GM12878 (cell line): ENCODE results near the gene RAB36. TPM values are rescaled to one million over a fixed set of nuclear protein-coding genes. Genes with fewer than 3 reads are reported as not detected.

Experiments
- ATAC-seq: fragments of 200-7000 bp; cut with Tn5 transposase; 3 replicates; pipeline ENCODE4 v1.9.1; 2020; ENCODE audit warnings: mild to moderate bottlenecking, moderate library complexity
- BruUV-seq: library from RNA; stranded (reverse); fragments of 400-500 nt; replicated peaks from 2 replicates; lab custom pipeline; 2021; lab: Mats Ljungman, UMichigan
- CTCF ChIA-PET: fragments of 300-600 bp; sonication (Branson Sonifier 250); formaldehyde crosslinking; extraction: SDS; loops from one replicate; lab custom pipeline; 2021; ENCODE audit warnings: inconsistent platforms; lab: Yijun Ruan, JAX
- POLR2A ChIA-PET: fragments of 350-600 bp; formaldehyde crosslinking; extraction: SDS; loops from one replicate; lab custom pipeline; 2021; ENCODE audit warnings: inconsistent platforms; lab: Charles Lee
- RAD21 ChIA-PET: fragments of 300-600 bp; sonication (Branson Sonifier 250); formaldehyde crosslinking; loops from one replicate; lab custom pipeline; 2023; ENCODE audit warnings: antibody characterized with exemption; ENCODE audit not compliant: unreplicated experiment; lab: Charles Lee
- SMC1A ChIA-PET: fragments of 300-600 bp; sonication (Branson Sonifier 250); formaldehyde crosslinking; loops from one replicate; lab custom pipeline; 2023; ENCODE audit not compliant: unreplicated experiment, uncharacterized antibody; lab: Charles Lee
- DNase-seq: peaks from one replicate; pipeline ENCODE4 v3.0.0-alpha.2; 2011; ENCODE audit warnings: low read depth, low spot score
- FAIRE-seq: peaks from 3 replicates; lab custom pipeline; 2011; peaks lifted over from hg19 to GRCh38; lab: Jason Lieb, UNC
- H2AFZ ChIP-seq: 2 replicates; pipeline ENCODE4 v1.6.0; 2011; ENCODE audit warnings: low read depth, low read length, control low read depth; ENCODE audit not compliant: control insufficient read depth
- H3K27ac ChIP-seq: 2 replicates; pipeline ENCODE4 v1.5.1; 2011; ENCODE audit warnings: control low read depth; ENCODE audit not compliant: control insufficient read depth, insufficient read depth
- H3K27me3 ChIP-seq, 2 experiments: replicated peaks in 1 of 2; 2 replicates each; pipeline versions ENCODE4 v1.6.0 to v1.6.1; 2011; ENCODE audit warnings: low read length in 1 of 2; ENCODE audit not compliant: control insufficient read depth in 2 of 2, insufficient read depth in 2 of 2
- H3K36me3 ChIP-seq, 2 experiments: 2 replicates each; pipeline ENCODE4 v1.5.1; 2011; ENCODE audit warnings: low read length in 1 of 2; ENCODE audit not compliant: control insufficient read depth in 2 of 2, insufficient read depth in 2 of 2
- H3K4me1 ChIP-seq: 2 replicates; pipeline ENCODE4 v1.6.1; 2011; ENCODE audit warnings: mild to moderate bottlenecking, low read length, moderate library complexity, mixed read lengths; ENCODE audit not compliant: control insufficient read depth, insufficient read depth
- H3K4me2 ChIP-seq: 2 replicates; pipeline ENCODE4 v1.6.0; 2011; ENCODE audit warnings: control low read depth; ENCODE audit not compliant: control insufficient read depth, insufficient read depth
- H3K4me3 ChIP-seq: fragments of 200-600 bp; sonication (generic); 2 replicates; pipeline ENCODE4 v1.5.1; 2016
- H3K79me2 ChIP-seq: 2 replicates; pipeline ENCODE4 v1.6.0; 2011; ENCODE audit warnings: low read length; ENCODE audit not compliant: control insufficient read depth, insufficient read depth
- H3K9ac ChIP-seq: 2 replicates; pipeline ENCODE4 v1.8.0; 2011; ENCODE audit warnings: low read length, control low read depth, mixed read lengths; ENCODE audit not compliant: control insufficient read depth, insufficient read depth
- H3K9me3 ChIP-seq: replicated peaks from 3 replicates; pipeline ENCODE4 v1.5.1; 2011; ENCODE audit warnings: mild to moderate bottlenecking, low read length; ENCODE audit not compliant: control insufficient read depth, insufficient read depth
- H4K20me1 ChIP-seq: 2 replicates; pipeline ENCODE4 v1.6.0; 2011; ENCODE audit not compliant: control insufficient read depth, insufficient read depth
- E2F8 ChIP-seq: fragments of 450-650 bp; IDR thresholded peaks from 2 replicates; pipeline ENCODE4 v1.6.1; 2018; ENCODE audit warnings: mild to moderate bottlenecking, low read depth, moderate library complexity; ENCODE audit not compliant: partially characterized antibody
- E4F1 ChIP-seq: fragments of 450-650 bp; IDR thresholded peaks from 2 replicates; pipeline ENCODE4 v1.6.1; 2018; ENCODE audit warnings: borderline replicate concordance, mild to moderate bottlenecking; ENCODE audit not compliant: partially characterized antibody
- EED ChIP-seq: sonication (generic); IDR thresholded peaks from 2 replicates; pipeline ENCODE4 v1.6.1; 2016; ENCODE audit warnings: antibody characterized with exemption, low read depth
- HDAC6 ChIP-seq: fragments of 200-600 bp; sonication (generic); IDR thresholded peaks from one replicate; pipeline ENCODE4 v1.8.0; 2017; ENCODE audit warnings: antibody characterized with exemption; ENCODE audit not compliant: unreplicated experiment
- NR2C2 ChIP-seq: IDR thresholded peaks from 2 replicates; pipeline ENCODE4 v1.6.1; 2011; ENCODE audit warnings: borderline replicate concordance, low read depth; ENCODE audit not compliant: control insufficient read depth, insufficient read length
- TBL1XR1 ChIP-seq: IDR thresholded peaks from 2 replicates; pipeline ENCODE4 v1.6.1; 2012; ENCODE audit warnings: low read depth, low read length, improper control_type of control experiment
- YBX1 ChIP-seq: fragments of 450-650 bp; IDR thresholded peaks from 2 replicates; pipeline ENCODE4 v1.6.1; 2016; ENCODE audit warnings: antibody characterized with exemption
- YY1 ChIP-seq: IDR thresholded peaks from 2 replicates; pipeline ENCODE4 v1.6.1; 2011; ENCODE audit warnings: low read depth, mild to moderate bottlenecking, low read length
- ZBED1 ChIP-seq: IDR thresholded peaks from 2 replicates; pipeline ENCODE4 v1.6.1; 2016; ENCODE audit warnings: borderline replicate concordance
- ZNF207 ChIP-seq: fragments of 450-650 bp; IDR thresholded peaks from 2 replicates; pipeline ENCODE4 v1.6.1; 2014; ENCODE audit warnings: antibody characterized with exemption, mild to moderate bottlenecking, borderline replicate concordance
- ZNF622 ChIP-seq: fragments of 450-650 bp; IDR thresholded peaks from 2 replicates; pipeline ENCODE4 v1.6.1; 2017; ENCODE audit warnings: mild to moderate bottlenecking, inconsistent platforms
- WGBS: methylation state at CpG from one replicate; pipeline ENCODE4 v1.1.6; 2016; ENCODE audit warnings: low lambda C conversion rate; ENCODE audit not compliant: insufficient replicate concordance, insufficient coverage; ENCODE audit errors: missing lambda C conversion rate; 5-methylcytosine and 5-hydroxymethylcytosine counted together
- in situ Hi-C: fragments of 300-500 bp; cut with MboI; formaldehyde crosslinking; loops from 9 replicates; pipeline ENCODE4 v1.14.3; 2018; ENCODE audit warnings: mixed read lengths
- intact Hi-C: fragments of 100-400 bp; cut with micrococcal nuclease; formaldehyde crosslinking; loops from one replicate; pipeline ENCODE4 v1.14.2; 2022; ENCODE audit not compliant: unreplicated experiment
- polyA plus RNA-seq, 11 experiments: library from polyadenylated mRNA; depleted of rRNA in 4 of 11; unstranded in 6 of 11; stranded (reverse) in 5 of 11; fragments of >200 nt; fragmentation: Nextera tagmentation in 4 of 11; fragmentation: Illumina TruSeq in 1 of 11; extraction: Ambion mirVana in 4 of 11; extraction: Trizol in 1 of 11; gene quantifications; 1 replicate in 1 of 11; 2 replicates in 10 of 11; pipeline versions ENCODE4 v1.2.1 to v1.2.3, GENCODE V29; 2011 to 2016; ENCODE audit warnings: inconsistent platforms in 2 of 11, missing spikeins in 2 of 11, low read depth in 1 of 11
- total RNA-seq, 4 experiments: library from RNA; depleted of rRNA in 3 of 4; stranded (reverse); fragments of >200 nt in 3 of 4; fragmentation: Illumina TruSeq in 1 of 4; extraction: Trizol in 1 of 4; gene quantifications; 2 replicates each; pipeline versions ENCODE4 v1.2.1 to v1.2.3, GENCODE V29; 2013 to 2021

RAB36 gene
- total and polyA plus RNA-seq, 10 of the 15 experiments (the other 5 are each of a cell fraction or from before 2014, with no cell fraction given), result 0.31 to 2.7 (median 1.1) TPM

GRCh38 chr22:23184764-23185113, 39.5 kb downstream of the RAB36 start:
- Histone ChIP-seq H3K4me3 (peak overlapping the region; percentile 76; the same call in 1 of the 2 replicates), H3K4me2 (peak overlapping the region; percentile 71), H3K9me3 (no peaks in the 10 kb centered on the region), H3K9ac (peak overlapping the region; percentile 47; the same call in 1 of the 2 replicates), H4K20me1 (peaks cover 5% of the 10 kb centered on the region; the same call in 1 of the 2 replicates), H3K79me2 (peaks cover 68% of the 10 kb centered on the region)
- ChIA-PET RAD21 (interaction anchor here (1.3 to 13.6 kb wide), 2 partner anchors 66 to 98 kb away, joined by 3 to 167 read pairs; no protein-coding TSS in a partner anchor), POLR2A (interaction anchor here (1.8 kb wide), 1 partner anchor 97 kb away, joined by 4 read pairs; no protein-coding TSS in a partner anchor), CTCF (interaction anchor here (1.8 to 2.6 kb wide), 2 partner anchors 97 to 105 kb away, joined by 13 to 23 read pairs; no protein-coding TSS in a partner anchor), SMC1A (interaction anchor here (0.7 to 2.2 kb wide), 3 partner anchors 45 to 225 kb away, joined by 3 to 8 read pairs (median 3); no protein-coding TSS in a partner anchor)
- in situ Hi-C loops, result no loop called here
- 89% methylated on average over 2 of the region's 5 CpGs for WGBS
- no TSS peak for BruUV-seq
- no peak for TF ChIP-seq ZBED1
- no peak for TF ChIP-seq ZNF207
- TF ChIP-seq ZNF622, result no peak
- no peak for TF ChIP-seq HDAC6
- no peak for TF ChIP-seq YY1
- TF ChIP-seq NR2C2, result no peak
- no peak for TF ChIP-seq TBL1XR1
- TF ChIP-seq E4F1, result no peak
- no peak for TF ChIP-seq E2F8
- no peak for TF ChIP-seq YBX1
- TF ChIP-seq EED, result no peak
- TF ChIP-seq, all 136 proteins: peak for 0
- DNase-seq, result no peak
- no peak for ATAC-seq
- Histone ChIP-seq H3K4me1 (peaks cover 29% of the 10 kb centered on the region), H3K27me3 (no peaks in the 10 kb centered on the region), H2AFZ (no peak overlapping the region), H3K27ac (no peak overlapping the region; the same call in 1 of the 2 replicates), H3K36me3 (peaks cover 0 to 13% of the 10 kb centered on the region in 2 experiments; a peak in 2 of 4 replicates)
- no peak for FAIRE-seq
- intact Hi-C loops, result loop anchor here (5.0 kb wide), 2 partner anchors 33 to 47 kb away; no protein-coding TSS in a partner anchor
